OCI-LY1 (cell line): ENCODE data around the gene CLRN3.

ENCODE experiments used
- H2AFZ ChIP-seq: fragments of 200-600 bp; sonication (generic), shearing (Covaris generic); 2 replicates; pipeline ENCODE4 v1.6.0; 2014; ENCODE audit warnings: antibody characterized with exemption, mild to moderate bottlenecking, low read length
- H3F3A ChIP-seq: fragments of 200-600 bp; sonication (generic), shearing (Covaris generic); 2 replicates; pipeline ENCODE4 v1.6.0; 2014; ENCODE audit warnings: mild to moderate bottlenecking, antibody characterized with exemption, low read length, moderate library complexity; ENCODE audit not compliant: insufficient read depth
- H3K27ac ChIP-seq: fragments of 200-600 bp; sonication (generic); 2 replicates; pipeline ENCODE4 v1.5.1; 2014; ENCODE audit warnings: low read length, mixed run types, mild to moderate bottlenecking, low read depth; ENCODE audit not compliant: poor library complexity, severe bottlenecking
- H3K27me3 ChIP-seq: fragments of 200-600 bp; sonication (generic); 2 replicates; pipeline ENCODE4 v1.6.0; 2014; ENCODE audit warnings: antibody characterized with exemption, mild to moderate bottlenecking, low read length, moderate library complexity; ENCODE audit not compliant: insufficient read depth
- H3K36me3 ChIP-seq: fragments of 200-600 bp; sonication (generic); 2 replicates; pipeline ENCODE4 v1.6.1; 2014; ENCODE audit warnings: mild to moderate bottlenecking, antibody characterized with exemption, low read length, moderate library complexity, mixed read lengths; ENCODE audit not compliant: insufficient read depth
- H3K4me1 ChIP-seq: fragments of 200-600 bp; sonication (generic); 2 replicates; pipeline ENCODE4 v1.5.1; 2014; ENCODE audit warnings: mild to moderate bottlenecking, low read length, moderate library complexity; ENCODE audit not compliant: insufficient read depth, severe bottlenecking
- H3K4me2 ChIP-seq: fragments of 200-600 bp; sonication (generic), shearing (Covaris generic); 2 replicates; pipeline ENCODE4 v1.6.1; 2014; ENCODE audit warnings: low read length
- H3K4me3 ChIP-seq: fragments of 200-600 bp; sonication (generic); 2 replicates; pipeline ENCODE4 v1.5.1; 2014; ENCODE audit warnings: low read length, low read depth, mild to moderate bottlenecking, mixed read lengths; ENCODE audit not compliant: poor library complexity, severe bottlenecking
- H3K79me2 ChIP-seq: fragments of 200-600 bp; shearing (Covaris generic); 2 replicates; pipeline ENCODE4 v1.6.1; 2016; ENCODE audit warnings: mixed run types, low read length, mixed read lengths; ENCODE audit not compliant: insufficient read depth
- H3K9ac ChIP-seq: fragments of 200-600 bp; sonication (generic), shearing (Covaris generic); 2 replicates; pipeline ENCODE4 v1.6.1; 2014; ENCODE audit warnings: mild to moderate bottlenecking, low read length, mixed read lengths
- H3K9me2 ChIP-seq: fragments of 200-600 bp; sonication (generic), shearing (Covaris generic); 2 replicates; pipeline ENCODE4 v1.6.1; 2014; ENCODE audit warnings: low read depth, mild to moderate bottlenecking, low read length, mixed read lengths
- H3K9me3 ChIP-seq: fragments of 200-600 bp; shearing (Covaris generic); 2 replicates; pipeline ENCODE4 v1.6.1; 2014; ENCODE audit warnings: low read length, mixed read lengths
- H4K20me1 ChIP-seq: fragments of 200-600 bp; sonication (generic), shearing (Covaris generic); 2 replicates; pipeline ENCODE4 v1.6.0; 2016; ENCODE audit warnings: mild to moderate bottlenecking, low read length; ENCODE audit not compliant: insufficient read depth
- EZH2 ChIP-seq: fragments of 200-600 bp; sonication (generic), shearing (Covaris generic); IDR thresholded peaks from 2 replicates; pipeline ENCODE4 v1.8.0; 2017; ENCODE audit warnings: borderline replicate concordance, mixed run types, mild to moderate bottlenecking, antibody characterized with exemption, low read length, moderate library complexity, mixed read lengths
- TF ChIP-seq, protein P1 (sequence below): fragments of 200-600 bp; sonication (generic), shearing (Covaris generic); IDR thresholded peaks from 2 replicates; pipeline ENCODE4 v1.5.1; 2017; ENCODE audit warnings: mild to moderate bottlenecking, antibody characterized with exemption, low read length, moderate library complexity, mixed read lengths

CLRN3 gene

DNA sequence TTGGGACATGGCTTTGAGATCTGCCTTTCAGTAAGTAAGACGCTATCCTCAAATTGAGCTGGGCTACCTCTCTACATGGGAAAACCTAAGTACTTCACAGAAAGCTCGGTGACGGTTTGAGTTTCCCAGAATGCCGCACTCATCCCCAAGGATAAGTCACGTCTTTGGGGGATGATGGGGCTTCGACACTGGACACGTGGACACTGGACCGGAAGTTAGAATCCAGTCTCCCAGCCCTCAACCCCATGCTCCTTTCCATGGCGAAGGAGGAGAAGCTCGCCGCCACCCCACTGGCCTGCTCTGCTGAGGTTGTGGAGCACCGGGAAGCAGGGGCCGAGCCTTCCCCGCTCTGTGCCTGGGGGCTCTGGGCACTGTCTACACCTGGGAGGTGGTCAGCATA is 41.6 kb upstream of the CLRN3 start:
- no peaks in the 10 kb centered on the region for H3K9me3 ChIP-seq
- H3K36me3 ChIP-seq, result no peaks in the 10 kb centered on the region
- H3K9me2 ChIP-seq, result no peaks in the 10 kb centered on the region
- no peak overlapping the region for H2AFZ ChIP-seq
- H3K27me3 ChIP-seq, result 0 out of 2 replicates have a peak, but pooled peaks cover 5% of the 10 kb centered on the region
- no peaks in the 10 kb centered on the region for H3K4me1 ChIP-seq
- H3K9ac ChIP-seq, result no peak overlapping the region
- no peak overlapping the region for H3K4me3 ChIP-seq
- H4K20me1 ChIP-seq, result no peaks in the 10 kb centered on the region
- TF ChIP-seq, protein P1, sequence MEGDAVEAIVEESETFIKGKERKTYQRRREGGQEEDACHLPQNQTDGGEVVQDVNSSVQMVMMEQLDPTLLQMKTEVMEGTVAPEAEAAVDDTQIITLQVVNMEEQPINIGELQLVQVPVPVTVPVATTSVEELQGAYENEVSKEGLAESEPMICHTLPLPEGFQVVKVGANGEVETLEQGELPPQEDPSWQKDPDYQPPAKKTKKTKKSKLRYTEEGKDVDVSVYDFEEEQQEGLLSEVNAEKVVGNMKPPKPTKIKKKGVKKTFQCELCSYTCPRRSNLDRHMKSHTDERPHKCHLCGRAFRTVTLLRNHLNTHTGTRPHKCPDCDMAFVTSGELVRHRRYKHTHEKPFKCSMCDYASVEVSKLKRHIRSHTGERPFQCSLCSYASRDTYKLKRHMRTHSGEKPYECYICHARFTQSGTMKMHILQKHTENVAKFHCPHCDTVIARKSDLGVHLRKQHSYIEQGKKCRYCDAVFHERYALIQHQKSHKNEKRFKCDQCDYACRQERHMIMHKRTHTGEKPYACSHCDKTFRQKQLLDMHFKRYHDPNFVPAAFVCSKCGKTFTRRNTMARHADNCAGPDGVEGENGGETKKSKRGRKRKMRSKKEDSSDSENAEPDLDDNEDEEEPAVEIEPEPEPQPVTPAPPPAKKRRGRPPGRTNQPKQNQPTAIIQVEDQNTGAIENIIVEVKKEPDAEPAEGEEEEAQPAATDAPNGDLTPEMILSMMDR, result no peak
- TF ChIP-seq EZH2, result no peak
- H3K79me2 ChIP-seq, result no peaks in the 10 kb centered on the region
- no peaks in the 10 kb centered on the region for H3F3A ChIP-seq
- H3K27ac ChIP-seq, result no peak overlapping the region
- H3K4me2 ChIP-seq, result no peak overlapping the region

DNA sequence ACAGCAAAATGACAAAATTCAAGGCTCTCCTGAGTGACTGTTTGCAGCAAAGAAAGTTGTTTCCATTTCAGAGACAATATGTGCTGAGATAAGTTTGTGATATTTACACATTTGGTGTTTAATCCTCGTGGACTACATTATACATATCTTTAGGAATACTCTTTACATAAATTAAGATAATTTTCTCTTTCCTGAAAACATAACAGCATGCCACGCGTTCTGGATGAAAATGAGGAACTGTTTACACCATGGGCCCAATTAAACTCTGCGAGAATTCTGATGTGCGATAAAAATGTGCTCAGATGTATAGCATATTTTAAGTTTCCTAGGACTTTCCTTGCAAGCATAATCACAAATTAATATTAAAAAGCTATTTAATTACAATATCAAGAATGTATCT is 40.5 kb upstream of the CLRN3 start:
- no peaks in the 10 kb centered on the region for H3K36me3 ChIP-seq
- TF ChIP-seq, protein P1, result no peak
- TF ChIP-seq EZH2, result no peak
- no peak overlapping the region for H3K4me2 ChIP-seq
- H3K27me3 ChIP-seq, result 0 out of 2 replicates have a peak, but pooled peaks cover 5% of the 10 kb centered on the region
- H3F3A ChIP-seq, result no peaks in the 10 kb centered on the region
- H3K9me3 ChIP-seq, result no peaks in the 10 kb centered on the region
- no peaks in the 10 kb centered on the region for H3K79me2 ChIP-seq
- H3K27ac ChIP-seq, result no peak overlapping the region
- no peaks in the 10 kb centered on the region for H4K20me1 ChIP-seq
- no peak overlapping the region for H3K9ac ChIP-seq
- no peaks in the 10 kb centered on the region for H3K9me2 ChIP-seq
- H3K4me3 ChIP-seq, result no peak overlapping the region
- no peaks in the 10 kb centered on the region for H3K4me1 ChIP-seq
- no peak overlapping the region for H2AFZ ChIP-seq

DNA sequence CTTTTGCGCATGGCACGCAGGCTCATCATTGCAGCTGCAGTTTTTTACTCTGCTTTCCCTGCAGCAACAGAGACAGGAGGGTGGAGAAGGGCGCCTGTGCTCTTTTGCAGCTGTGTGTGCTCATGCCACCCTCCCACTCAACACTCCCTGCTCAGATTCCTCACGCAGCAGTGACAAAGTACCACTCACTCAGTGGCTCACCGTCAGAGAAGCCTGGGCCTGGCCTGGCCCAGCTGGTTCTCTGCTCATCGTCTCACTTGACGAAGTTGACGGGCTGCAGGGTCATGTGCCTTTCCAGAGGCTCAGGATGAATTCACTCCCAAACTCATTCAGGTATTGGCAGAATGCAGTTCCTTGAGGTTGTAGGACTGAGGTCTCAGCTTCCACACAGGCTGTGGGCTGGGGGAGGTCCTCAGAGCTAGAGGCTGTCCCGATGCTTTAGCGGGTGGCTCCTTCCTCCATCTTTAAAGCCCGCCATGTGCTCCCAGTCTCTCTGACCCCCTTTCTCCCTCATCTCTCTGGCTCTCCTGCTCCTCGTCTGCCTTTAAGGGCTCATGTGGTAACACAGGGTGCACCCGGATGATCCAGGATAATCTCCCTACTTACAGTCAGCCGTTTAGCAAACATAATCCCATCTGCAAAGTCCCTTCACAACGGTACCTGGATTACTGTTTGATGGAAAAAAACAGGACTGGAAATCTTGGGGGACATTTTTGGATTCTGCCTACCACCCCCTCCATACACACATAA is 40.0 kb upstream of the CLRN3 start:
- Histone ChIP-seq H3K27me3 (0 out of 2 replicates have a peak, but pooled peaks cover 5% of the 10 kb centered on the region), H3K36me3 (no peaks in the 10 kb centered on the region), H3K9me3 (no peaks in the 10 kb centered on the region), H4K20me1 (no peaks in the 10 kb centered on the region), H3K9ac (no peak overlapping the region), H2AFZ (no peak overlapping the region), H3K4me1 (no peaks in the 10 kb centered on the region), H3K4me2 (no peak overlapping the region), H3K79me2 (no peaks in the 10 kb centered on the region), H3F3A (no peaks in the 10 kb centered on the region), H3K27ac (no peak overlapping the region), H3K4me3 (no peak overlapping the region), H3K9me2 (no peaks in the 10 kb centered on the region)
- TF ChIP-seq, protein P1, result no peak
- TF ChIP-seq EZH2, result no peak
